IMR-90 (cell line): ENCODE measurements around the gene CCDC12. TPM values are rescaled to one million over a fixed set of nuclear protein-coding genes. Genes with fewer than 3 reads are reported as not detected.

Experiments
- ATAC-seq: fragments of 200-7000 bp; cut with Tn5 transposase; 2 replicates; pipeline ENCODE4 v1.9.1; 2020; ENCODE audit warnings: low read depth, mild to moderate bottlenecking, moderate library complexity
- BruUV-seq: library from RNA; stranded (reverse); fragments of 400-500 nt; replicated peaks from 2 replicates; lab custom pipeline; 2021; lab: Mats Ljungman, UMichigan
- CTCF ChIA-PET: fragments of 300-600 bp; formaldehyde crosslinking; extraction: SDS; loops from one replicate; lab custom pipeline; 2021; ENCODE audit warnings: antibody characterized with exemption; lab: Yijun Ruan, JAX
- POLR2A ChIA-PET: fragments of 300-600 bp; sonication (Branson Sonifier 250); formaldehyde crosslinking; loops from one replicate; lab custom pipeline; 2022; ENCODE audit warnings: antibody characterized with exemption; ENCODE audit not compliant: unreplicated experiment; lab: Charles Lee
- DNase-seq: peaks from one replicate; pipeline ENCODE4 v3.0.0; 2013
- H2AFZ ChIP-seq: replicated peaks from 2 replicates; pipeline ENCODE3; 2013; ENCODE audit warnings: low read length, mild to moderate bottlenecking; ENCODE audit not compliant: poor library complexity
- H2AK5ac ChIP-seq: 2 replicates; pipeline ENCODE4 v1.6.1; 2013; ENCODE audit warnings: low read depth, low read length, inconsistent platforms
- H2AK9ac ChIP-seq: replicated peaks from 2 replicates; pipeline ENCODE3; 2013; ENCODE audit warnings: mild to moderate bottlenecking, low read depth, low read length, moderate library complexity; ENCODE audit not compliant: poor library complexity
- H2BK120ac ChIP-seq: 2 replicates; pipeline ENCODE4 v1.6.1; 2013; ENCODE audit warnings: low read depth, low read length, inconsistent platforms
- H2BK15ac ChIP-seq: 3 replicates; pipeline ENCODE4 v1.6.1; 2013; ENCODE audit warnings: low read depth, low read length, inconsistent platforms
- H2BK20ac ChIP-seq: 2 replicates; pipeline ENCODE4 v1.6.1; 2013; ENCODE audit warnings: low read depth, mild to moderate bottlenecking, inconsistent platforms, low read length, moderate library complexity
- H2BK5ac ChIP-seq: 2 replicates; pipeline ENCODE4 v1.6.1; 2013; ENCODE audit warnings: mild to moderate bottlenecking, low read depth, low read length, inconsistent platforms; ENCODE audit not compliant: poor library complexity, severe bottlenecking
- H3K14ac ChIP-seq: replicated peaks from 2 replicates; pipeline ENCODE4 v1.6.1; 2013; ENCODE audit warnings: low read depth, low read length, inconsistent platforms
- H3K18ac ChIP-seq: 2 replicates; pipeline ENCODE4 v1.6.1; 2013; ENCODE audit warnings: low read depth, low read length, control low read depth
- H3K23ac ChIP-seq: 2 replicates; pipeline ENCODE4 v1.6.1; 2013; ENCODE audit warnings: low read depth, low read length, inconsistent platforms
- H3K27ac ChIP-seq: 2 replicates; pipeline ENCODE4 v1.5.1; 2013; ENCODE audit warnings: mild to moderate bottlenecking, control low read depth, low read length; ENCODE audit not compliant: insufficient read depth
- H3K27me3 ChIP-seq: 2 replicates; pipeline ENCODE4 v1.6.1; 2013; ENCODE audit warnings: low read length; ENCODE audit not compliant: control insufficient read depth, insufficient read depth
- H3K36me3 ChIP-seq: 2 replicates; pipeline ENCODE4 v1.6.1; 2013; ENCODE audit warnings: low read length, mixed read lengths; ENCODE audit not compliant: control insufficient read depth, insufficient read depth
- H3K4ac ChIP-seq: 2 replicates; pipeline ENCODE4 v1.6.1; 2013; ENCODE audit warnings: low read depth, low read length, inconsistent platforms
- H3K4me1 ChIP-seq: 2 replicates; pipeline ENCODE4 v1.6.1; 2013; ENCODE audit warnings: low read length, mixed read lengths; ENCODE audit not compliant: control insufficient read depth, insufficient read depth
- H3K4me2 ChIP-seq: 2 replicates; pipeline ENCODE4 v1.6.1; 2013; ENCODE audit warnings: low read depth, mild to moderate bottlenecking, control low read depth, low read length, moderate library complexity
- H3K4me3 ChIP-seq: 2 replicates; pipeline ENCODE4 v1.5.1; 2013; ENCODE audit warnings: low read depth, mild to moderate bottlenecking, control low read depth, low read length, moderate library complexity; ENCODE audit not compliant: insufficient read depth
- H3K56ac ChIP-seq: 2 replicates; pipeline ENCODE4 v1.6.1; 2013; ENCODE audit warnings: low read length, inconsistent platforms; ENCODE audit not compliant: insufficient read depth; ENCODE audit errors: extremely low read depth
- H3K79me1 ChIP-seq, 2 experiments: 2 replicates each; pipeline ENCODE4 v1.6.1; 2013; ENCODE audit warnings: low read length in 2 of 2, inconsistent platforms in 1 of 2, low read depth in 1 of 2
- H3K9ac ChIP-seq: 2 replicates; pipeline ENCODE4 v1.6.1; 2013; ENCODE audit warnings: low read depth, low read length, control low read depth
- H3K9me1 ChIP-seq: 2 replicates; pipeline ENCODE4 v1.6.1; 2013; ENCODE audit warnings: low read length, inconsistent platforms; ENCODE audit not compliant: insufficient read depth
- H3K9me3 ChIP-seq: 2 replicates; pipeline ENCODE4 v1.6.1; 2013; ENCODE audit warnings: low read length; ENCODE audit not compliant: control insufficient read depth, insufficient read depth
- H4K20me1 ChIP-seq: 2 replicates; pipeline ENCODE4 v1.6.1; 2013; ENCODE audit warnings: low read length, inconsistent platforms; ENCODE audit not compliant: insufficient read depth
- H4K5ac ChIP-seq: 2 replicates; pipeline ENCODE4 v1.6.1; 2013; ENCODE audit warnings: mild to moderate bottlenecking, low read depth, low read length, control low read depth
- H4K8ac ChIP-seq, 2 experiments: 2 replicates each; pipeline ENCODE4 v1.6.1; 2013; ENCODE audit warnings: low read depth in 2 of 2, low read length in 2 of 2, control low read depth in 1 of 2, inconsistent platforms in 1 of 2
- H4K91ac ChIP-seq: 2 replicates; pipeline ENCODE4 v1.6.1; 2013; ENCODE audit warnings: low read depth, low read length, inconsistent platforms; ENCODE audit not compliant: insufficient read depth
- BHLHE40 ChIP-seq: fragments of 150-350 bp; IDR thresholded peaks from 2 replicates; pipeline ENCODE4 v1.6.1; 2016; ENCODE audit warnings: mild to moderate bottlenecking, low read depth, low read length
- CHD1 ChIP-seq: IDR thresholded peaks from 2 replicates; pipeline ENCODE4 v1.6.1; 2012; ENCODE audit warnings: low read depth, low read length, improper control_type of control experiment
- MAFK ChIP-seq: IDR thresholded peaks from 2 replicates; pipeline ENCODE4 v1.6.1; 2012; ENCODE audit warnings: low read depth, low read length, improper control_type of control experiment
- MAZ ChIP-seq: IDR thresholded peaks from 2 replicates; pipeline ENCODE4 v1.6.1; 2012; ENCODE audit warnings: low read depth, mild to moderate bottlenecking, low read length, improper control_type of control experiment, moderate library complexity, borderline replicate concordance
- MXI1 ChIP-seq: IDR thresholded peaks from 2 replicates; pipeline ENCODE4 v1.6.1; 2012; ENCODE audit warnings: low read depth, mild to moderate bottlenecking, low read length, moderate library complexity, borderline replicate concordance
- NFE2L2 ChIP-seq: fragments of 150-350 bp; IDR thresholded peaks from 2 replicates; pipeline ENCODE4 v1.6.1; 2016; ENCODE audit warnings: low read depth, mild to moderate bottlenecking, low read length
- RAD21 ChIP-seq: IDR thresholded peaks from 2 replicates; pipeline ENCODE4 v1.6.1; 2012; ENCODE audit warnings: low read length, improper control_type of control experiment
- RFX5 ChIP-seq: IDR thresholded peaks from 2 replicates; pipeline ENCODE4 v1.8.0; 2012; ENCODE audit warnings: low read depth, mild to moderate bottlenecking, low read length, moderate library complexity
- SMC3 ChIP-seq: fragments of 150-350 bp; IDR thresholded peaks from 2 replicates; pipeline ENCODE4 v1.6.1; 2016; ENCODE audit warnings: low read depth, mild to moderate bottlenecking, antibody characterized with exemption, low read length, moderate library complexity
- WGBS, 2 experiments: methylation state at CpG; one replicate each; pipeline versions ENCODE4 v1.1.5 to v1.1.7; 2013; ENCODE audit warnings: missing lambda C conversion rate in 2 of 2; ENCODE audit not compliant: insufficient read length in 1 of 2; ENCODE audit errors: extremely low coverage in 2 of 2; 5-methylcytosine and 5-hydroxymethylcytosine counted together
- dilution Hi-C: fragments of 300-500 bp; cut with HindIII; formaldehyde crosslinking; loops from one replicate; pipeline ENCODE4 v1.14.3; 2018; ENCODE audit warnings: low sequenced_read_pairs; ENCODE audit not compliant: unreplicated experiment
- in situ Hi-C: fragments of 300-500 bp; cut with MboI; formaldehyde crosslinking; loops from 3 replicates; pipeline ENCODE4 v1.14.3; 2019; ENCODE audit warnings: low sequenced_read_pairs, inconsistent platforms, mixed read lengths
- intact Hi-C: fragments of 100-400 bp; cut with micrococcal nuclease; formaldehyde crosslinking; loops from 2 replicates; pipeline ENCODE4 v1.10.0; 2022
- polyA plus RNA-seq, 3 experiments: library from polyadenylated mRNA; depleted of rRNA; stranded (reverse); fragments of >200 nt; gene quantifications; 2 replicates each; pipeline ENCODE4 v1.2.3, GENCODE V29; 2012; ENCODE audit warnings: low replicate concordance in 1 of 3
- total RNA-seq: library from RNA; depleted of rRNA; stranded (reverse); fragments of >200 nt; gene quantifications from 2 replicates; pipeline ENCODE4 v1.2.3, GENCODE V29; 2012
- TF ChIP-seq, protein P1 (sequence below): fragments of 150-350 bp; IDR thresholded peaks from 2 replicates; pipeline ENCODE4 v1.6.1; 2016; ENCODE audit warnings: low read depth, mild to moderate bottlenecking, low read length, moderate library complexity, borderline replicate concordance
- TF ChIP-seq, protein P2 (sequence below): fragments of 150-350 bp; IDR thresholded peaks from 2 replicates; pipeline ENCODE4 v1.6.1; 2017; ENCODE audit warnings: mild to moderate bottlenecking, antibody characterized with exemption, low read length, low read depth

CCDC12 gene
- total and polyA plus RNA-seq, 2 of the 4 experiments (the other 2 are of a cell fraction), result 15.2 to 35.1 TPM

DNA sequence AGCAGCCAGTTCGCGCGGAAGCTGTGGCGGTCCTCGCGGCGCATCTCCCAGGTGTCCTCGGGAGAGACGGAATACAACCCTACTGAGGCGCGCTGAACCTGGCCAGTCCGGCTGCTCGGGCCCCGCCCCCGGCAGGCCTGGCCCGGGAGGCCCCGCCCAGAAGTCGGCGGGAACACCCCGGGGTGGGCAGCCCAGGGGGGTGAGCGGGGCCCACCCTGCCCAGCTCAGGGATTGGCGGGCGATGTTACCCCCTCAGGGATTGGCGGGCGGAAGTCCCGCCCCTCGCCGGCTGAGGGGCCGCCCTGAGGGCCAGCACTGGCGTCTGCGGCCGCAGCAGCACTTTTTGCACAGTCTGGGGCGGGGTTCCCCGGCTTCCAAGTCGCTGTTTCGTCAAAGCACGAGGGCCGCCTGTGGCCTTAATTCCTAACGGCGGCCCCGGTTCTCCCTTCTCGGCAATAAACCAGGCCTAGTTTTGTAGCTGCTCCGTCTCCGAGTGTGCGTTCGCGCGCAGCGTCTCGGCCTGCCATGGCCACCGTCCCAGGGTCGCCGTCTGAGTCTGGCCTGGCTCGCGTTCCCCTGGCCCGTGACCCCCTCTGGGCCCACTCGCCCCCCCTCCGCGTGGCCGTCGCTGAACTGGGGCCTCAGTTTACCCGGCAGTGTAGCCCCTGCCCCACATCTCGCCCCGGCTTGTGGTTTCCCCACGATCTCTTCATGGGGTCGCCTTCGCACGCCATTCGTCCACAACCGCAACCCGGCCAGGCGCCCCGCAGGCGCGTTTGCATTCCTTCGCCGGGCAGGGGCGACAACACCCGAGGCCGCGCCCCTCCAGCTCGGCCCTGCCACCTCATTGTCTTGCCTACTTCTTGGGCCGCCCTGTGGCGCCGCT, 32.9 kb upstream of the CCDC12 start (continued):
- TF ChIP-seq, protein P1, sequence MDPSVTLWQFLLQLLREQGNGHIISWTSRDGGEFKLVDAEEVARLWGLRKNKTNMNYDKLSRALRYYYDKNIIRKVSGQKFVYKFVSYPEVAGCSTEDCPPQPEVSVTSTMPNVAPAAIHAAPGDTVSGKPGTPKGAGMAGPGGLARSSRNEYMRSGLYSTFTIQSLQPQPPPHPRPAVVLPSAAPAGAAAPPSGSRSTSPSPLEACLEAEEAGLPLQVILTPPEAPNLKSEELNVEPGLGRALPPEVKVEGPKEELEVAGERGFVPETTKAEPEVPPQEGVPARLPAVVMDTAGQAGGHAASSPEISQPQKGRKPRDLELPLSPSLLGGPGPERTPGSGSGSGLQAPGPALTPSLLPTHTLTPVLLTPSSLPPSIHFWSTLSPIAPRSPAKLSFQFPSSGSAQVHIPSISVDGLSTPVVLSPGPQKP, result no peak
- TF ChIP-seq MAZ, result peak; percentile 100

DNA sequence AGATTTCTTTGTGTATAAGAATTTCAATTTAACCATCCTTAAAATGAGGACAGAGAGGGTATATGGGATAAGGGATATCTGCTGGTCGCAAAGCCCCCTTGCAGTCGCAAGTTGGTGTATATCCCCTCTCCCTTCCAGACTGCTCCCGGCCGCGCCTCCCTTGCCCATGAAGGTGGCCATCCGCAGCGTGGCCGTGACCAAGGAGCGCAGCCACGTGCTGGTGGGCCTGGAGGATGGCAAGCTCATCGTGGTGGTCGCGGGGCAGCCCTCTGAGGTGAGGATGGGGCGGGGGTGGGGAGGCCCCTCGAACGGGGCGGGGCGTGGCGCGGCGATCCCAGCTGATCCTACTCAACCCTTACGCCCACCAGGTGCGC, 32.3 kb upstream of the CCDC12 start:
- H3K36me3 ChIP-seq, result peaks cover 6% of the 10 kb centered on the region; the same call in 1 of the 2 replicates
- peak overlapping the region; percentile 85 to 93; a peak in 3 of 4 replicates for H4K8ac ChIP-seq
- dilution Hi-C loops, result no loop called here
- ChIA-PET POLR2A (interaction anchor here (0.6 kb wide), 1 partner anchor 525 kb away, joined by 4 read pairs; no protein-coding TSS in a partner anchor), CTCF (no interaction called here)
- peaks cover 8% of the 10 kb centered on the region for H3K4me1 ChIP-seq
- no peaks in the 10 kb centered on the region for H3K9me3 ChIP-seq
- H3K18ac ChIP-seq, result no peak overlapping the region
- H3K14ac ChIP-seq, result peak overlapping the region; percentile 45; the same call in 1 of the 2 replicates
- WGBS, 2 experiments, result no CpG with 5 or more reads among the region's 23 CpGs
- intact Hi-C loops, result no loop called here
- peak overlapping the region; percentile 82 for H2AK5ac ChIP-seq
- peak overlapping the region; percentile 53 for H3K4me3 ChIP-seq
- peak overlapping the region; percentile 56; the same call in 1 of the 2 replicates for H4K91ac ChIP-seq
- no peak overlapping the region for H2BK15ac ChIP-seq
- H3K9me1 ChIP-seq, result peaks cover 19% of the 10 kb centered on the region
- H3K4ac ChIP-seq, result peak overlapping the region; percentile 71
- peak overlapping the region; percentile 98 for H2AFZ ChIP-seq
- no peak overlapping the region for H3K56ac ChIP-seq
- BruUV-seq, result no TSS peak
- no peak overlapping the region; the same call in 1 of the 2 replicates for H3K27ac ChIP-seq
- peak overlapping the region; percentile 54; the same call in 1 of the 2 replicates for H4K5ac ChIP-seq
- ATAC-seq, result no peak
- no peak overlapping the region for H2BK20ac ChIP-seq
- DNase-seq, result no peak
- H3K4me2 ChIP-seq, result peak overlapping the region; percentile 68
- in situ Hi-C loops, result no loop called here
- peak overlapping the region; percentile 74 for H2AK9ac ChIP-seq
- H3K27me3 ChIP-seq, result no peaks in the 10 kb centered on the region
- H3K79me1 ChIP-seq, result peaks cover 0 to 12% of the 10 kb centered on the region in 2 experiments; a peak in 1 of 4 replicates
- H3K23ac ChIP-seq, result no peak overlapping the region
- peak overlapping the region; percentile 62 for H2BK120ac ChIP-seq
- H3K9ac ChIP-seq, result peak overlapping the region; percentile 29
- no peaks in the 10 kb centered on the region; the same call in 1 of the 2 replicates for H4K20me1 ChIP-seq
- H2BK5ac ChIP-seq, result no peak overlapping the region
- TF ChIP-seq BHLHE40 (no peak), RFX5 (no peak), MAZ (no peak), SMC3 (no peak), RAD21 (no peak), MAFK (no peak), NFE2L2 (no peak), CHD1 (no peak), MXI1 (no peak)
- TF ChIP-seq, protein P1, result no peak
- TF ChIP-seq, protein P2, sequence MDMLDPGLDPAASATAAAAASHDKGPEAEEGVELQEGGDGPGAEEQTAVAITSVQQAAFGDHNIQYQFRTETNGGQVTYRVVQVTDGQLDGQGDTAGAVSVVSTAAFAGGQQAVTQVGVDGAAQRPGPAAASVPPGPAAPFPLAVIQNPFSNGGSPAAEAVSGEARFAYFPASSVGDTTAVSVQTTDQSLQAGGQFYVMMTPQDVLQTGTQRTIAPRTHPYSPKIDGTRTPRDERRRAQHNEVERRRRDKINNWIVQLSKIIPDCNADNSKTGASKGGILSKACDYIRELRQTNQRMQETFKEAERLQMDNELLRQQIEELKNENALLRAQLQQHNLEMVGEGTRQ, result no peak
